ENCODE measurements around the gene CECR2. TPM values are rescaled to one million over a fixed set of nuclear protein-coding genes. Genes with fewer than 3 reads are reported as not detected.

CECR2 gene
- total and polyA plus RNA-seq, 9 donors, result 0.87 to 6.7 (median 1.4) TPM

- TF ChIP-seq EP300 (IDR thresholded peaks at IDR 0.05) (no peak), POLR2A (IDR thresholded peaks at IDR 0.05) (no peak), CTCF (IDR thresholded peaks at IDR 0.05) (no peak)
- H3K36me3 ChIP-seq, result no peaks in the 10 kb centered on the region
- 89 to 96% (median 90%) methylated on average over 11 of the region's 11 CpGs for WGBS, 3 donors
- DNase-seq, result no peak
- intact Hi-C loops (cut with DNase I), result loop anchor here in 1 of 4 donors (10.0 kb wide), 1 partner anchor 73 kb away; no protein-coding TSS in a partner anchor
- H3K4me3 ChIP-seq, result no peak overlapping the region
- no peaks in the 10 kb centered on the region for H3K27me3 ChIP-seq
- no peaks in the 10 kb centered on the region for H3K9me3 ChIP-seq
- no peak overlapping the region for H3K27ac ChIP-seq
- no peaks in the 10 kb centered on the region for H3K4me1 ChIP-seq (ENCODE audit: insufficient read depth)
These were observed 21.5 kb upstream of the CECR2 start for GRCh38 chr22:17347724-17348123.

GRCh38 chr22:17348464-17349103 is 20.7 kb upstream of the CECR2 start:
- Histone ChIP-seq H3K4me3 (no peak overlapping the region), H3K27me3 (no peaks in the 10 kb centered on the region), H3K4me1 (ENCODE audit: insufficient read depth) (no peaks in the 10 kb centered on the region), H3K36me3 (no peaks in the 10 kb centered on the region), H3K27ac (no peak overlapping the region), H3K9me3 (no peaks in the 10 kb centered on the region)
- TF ChIP-seq EP300 (IDR thresholded peaks at IDR 0.05) (no peak), CTCF (IDR thresholded peaks at IDR 0.05) (no peak), POLR2A (IDR thresholded peaks at IDR 0.05) (no peak)
- intact Hi-C loops (cut with DNase I), result loop anchor here in 1 of 4 donors (10.0 kb wide), 1 partner anchor 74 kb away; no protein-coding TSS in a partner anchor
- WGBS, 3 donors, result 68 to 75% (median 73%) methylated on average over 14 of the region's 14 CpGs
- no peak for DNase-seq

- TF ChIP-seq POLR2A (IDR thresholded peaks at IDR 0.05) (no peak), EP300 (IDR thresholded peaks at IDR 0.05) (no peak), CTCF (IDR thresholded peaks at IDR 0.05) (no peak)
- Histone ChIP-seq H3K36me3 (no peaks in the 10 kb centered on the region), H3K4me3 (no peak overlapping the region), H3K9me3 (no peaks in the 10 kb centered on the region), H3K27me3 (no peaks in the 10 kb centered on the region), H3K4me1 (ENCODE audit: insufficient read depth) (no peaks in the 10 kb centered on the region), H3K27ac (no peak overlapping the region)
- no peak for DNase-seq
- 70 to 71% (median 71%) methylated on average over 10 of the region's 10 CpGs for WGBS, 3 donors
- intact Hi-C loops (cut with DNase I), result loop anchor here in 1 of 4 donors (10.0 kb wide), 1 partner anchor 74 kb away; no protein-coding TSS in a partner anchor
These were observed 20.1 kb upstream of the CECR2 start for GRCh38 chr22:17349172-17349571.

GRCh38 chr22:17350292-17350691 is 19.0 kb upstream of the CECR2 start:
- DNase-seq, result no peak
- TF ChIP-seq EP300 (IDR thresholded peaks at IDR 0.05) (no peak), POLR2A (IDR thresholded peaks at IDR 0.05) (no peak), CTCF (IDR thresholded peaks at IDR 0.05) (no peak)
- intact Hi-C loops (cut with DNase I), result no loop called here
- no peak overlapping the region for H3K4me3 ChIP-seq
- H3K36me3 ChIP-seq, result no peaks in the 10 kb centered on the region
- 24 to 36% (median 35%) methylated on average over 3 of the region's 3 CpGs for WGBS, 3 donors
- H3K4me1 ChIP-seq (ENCODE audit: insufficient read depth), result no peaks in the 10 kb centered on the region
- no peak overlapping the region for H3K27ac ChIP-seq
- no peaks in the 10 kb centered on the region for H3K27me3 ChIP-seq
- H3K9me3 ChIP-seq, result no peaks in the 10 kb centered on the region
